HEK293 (cell line): Measurements from ENCODE around the gene C17orf100.

Experiments
- CTCF ChIP-seq: fragments of 450-650 bp; formaldehyde crosslinking; IDR thresholded peaks from 2 replicates; pipeline ENCODE4 v1.5.1; 2016; ENCODE audit warnings: missing biosample characterization, missing genetic modification characterization
- PATZ1 ChIP-seq: fragments of 450-650 bp; formaldehyde crosslinking; IDR thresholded peaks from 2 replicates; pipeline ENCODE4 v1.5.1; 2016; ENCODE audit warnings: missing biosample characterization, missing genetic modification characterization
- PBX3 ChIP-seq: sonication (generic); formaldehyde crosslinking; IDR thresholded peaks from 2 replicates; pipeline ENCODE4 v1.8.1; 2022; ENCODE audit warnings: mild to moderate bottlenecking, moderate library complexity, missing genetic modification reagents
- SP2 ChIP-seq: fragments of 450-650 bp; formaldehyde crosslinking; IDR thresholded peaks from 2 replicates; pipeline ENCODE4 v1.5.1; 2016; ENCODE audit warnings: missing biosample characterization, missing genetic modification characterization
- ZFP69B ChIP-seq: fragments of 450-650 bp; formaldehyde crosslinking; IDR thresholded peaks from 2 replicates; pipeline ENCODE4 v1.5.1; 2016; ENCODE audit warnings: missing biosample characterization, missing genetic modification characterization
- ZNF121 ChIP-seq: fragments of 450-650 bp; formaldehyde crosslinking; IDR thresholded peaks from 2 replicates; pipeline ENCODE4 v1.5.1; 2016; ENCODE audit warnings: missing biosample characterization, missing genetic modification characterization
- ZNF555 ChIP-seq: fragments of 450-650 bp; formaldehyde crosslinking; conservative IDR thresholded peaks from 2 replicates; pipeline ENCODE4 v1.5.1; 2017; ENCODE audit warnings: missing biosample characterization, mild to moderate bottlenecking, missing genetic modification characterization, inconsistent platforms
- ZNF561 ChIP-seq: fragments of 450-650 bp; IDR thresholded peaks from 2 replicates; pipeline ENCODE4 v1.5.1; 2018; ENCODE audit warnings: missing biosample characterization, missing genetic modification characterization, borderline replicate concordance
- ZNF639 ChIP-seq: fragments of 450-650 bp; formaldehyde crosslinking; IDR thresholded peaks from 2 replicates; pipeline ENCODE4 v1.5.1; 2016; ENCODE audit warnings: missing biosample characterization, missing genetic modification characterization

- TF ChIP-seq ZNF121 (tag by site-specific recombination), result no peak
- no peak for TF ChIP-seq PBX3
- TF ChIP-seq CTCF (tag by site-specific recombination), result no peak
- TF ChIP-seq ZNF555, result no peak
- TF ChIP-seq ZNF639, result no peak
- TF ChIP-seq ZNF561 (tag by site-specific recombination), result no peak
- no peak for TF ChIP-seq SP2
- no peak for TF ChIP-seq ZFP69B (tag by site-specific recombination)
- TF ChIP-seq PATZ1 (tag by site-specific recombination), result no peak
Measured at GRCh38 chr17:6643451-6644125, 8.0 kb upstream of the C17orf100 start.
